Keratinocyte (primary cell): ENCODE data around the gene ARHGEF3. TPM values are rescaled to one million over a fixed set of nuclear protein-coding genes. Genes with fewer than 3 reads are reported as not detected.

Experiments used
- DNase-seq: peaks from one replicate; pipeline ENCODE4 v3.0.0-alpha.2; 2011; ENCODE audit warnings: low read depth, missing footprints, low spot score
- FAIRE-seq: peaks from 2 replicates; lab custom pipeline; 2011; peaks lifted over from hg19 to GRCh38; lab: Jason Lieb, UNC
- H2AFZ ChIP-seq: 2 replicates; pipeline ENCODE4 v1.6.0; 2012; ENCODE audit warnings: low read length, control low read depth, inconsistent platforms; ENCODE audit not compliant: control insufficient read depth
- H3K27ac ChIP-seq: 2 replicates; pipeline ENCODE4 v1.5.1; 2011; ENCODE audit warnings: low read length; ENCODE audit not compliant: control insufficient read depth, insufficient read depth
- H3K27me3 ChIP-seq: 3 replicates; pipeline ENCODE4 v1.6.0; 2011; ENCODE audit warnings: low read length; ENCODE audit not compliant: control insufficient read depth, insufficient read depth; ENCODE audit errors: extremely low read depth
- H3K36me3 ChIP-seq, 2 experiments: 2 replicates in 1 of 2; 3 replicates in 1 of 2; pipeline ENCODE4 v1.5.1; 2011; ENCODE audit warnings: low read length in 2 of 2, mild to moderate bottlenecking in 1 of 2; ENCODE audit not compliant: control insufficient read depth in 2 of 2, insufficient read depth in 2 of 2; ENCODE audit errors: extremely low read depth in 1 of 2
- H3K4me1 ChIP-seq: 3 replicates; pipeline ENCODE4 v1.5.1; 2011; ENCODE audit warnings: low read length; ENCODE audit not compliant: control insufficient read depth, insufficient read depth; ENCODE audit errors: extremely low read depth
- H3K4me2 ChIP-seq: 3 replicates; pipeline ENCODE4 v1.6.0; 2011; ENCODE audit warnings: low read depth, low read length; ENCODE audit not compliant: control insufficient read depth, insufficient read depth; ENCODE audit errors: extremely low read depth
- H3K4me3 ChIP-seq, 3 experiments: fragments of 200-600 bp in 1 of 3; sonication (generic) in 1 of 3; 2 replicates in 2 of 3; 3 replicates in 1 of 3; pipeline ENCODE4 v1.5.1; 2011 to 2016; ENCODE audit warnings: low read length in 3 of 3, mild to moderate bottlenecking in 3 of 3, control low read depth in 2 of 3, inconsistent platforms in 1 of 3, low read depth in 1 of 3, mixed read lengths in 1 of 3, mixed run types in 1 of 3, moderate library complexity in 1 of 3; ENCODE audit not compliant: control insufficient read depth in 2 of 3, insufficient read depth in 2 of 3; ENCODE audit errors: extremely low read depth in 1 of 3
- H3K79me2 ChIP-seq: 2 replicates; pipeline ENCODE4 v1.6.0; 2012; ENCODE audit warnings: low read length; ENCODE audit not compliant: control insufficient read depth, insufficient read depth
- H3K9ac ChIP-seq: 3 replicates; pipeline ENCODE4 v1.6.0; 2011; ENCODE audit warnings: low read length; ENCODE audit not compliant: control insufficient read depth, insufficient read depth; ENCODE audit errors: extremely low read depth
- H3K9me1 ChIP-seq: 3 replicates; pipeline ENCODE4 v1.6.0; 2011; ENCODE audit warnings: low read length; ENCODE audit not compliant: control insufficient read depth, insufficient read depth; ENCODE audit errors: extremely low read depth
- H3K9me3 ChIP-seq: 2 replicates; pipeline ENCODE4 v1.5.1; 2012; ENCODE audit warnings: low read depth, low read length; ENCODE audit not compliant: control insufficient read depth
- H4K20me1 ChIP-seq: 3 replicates; pipeline ENCODE4 v1.6.0; 2011; ENCODE audit warnings: low read length; ENCODE audit not compliant: control insufficient read depth, insufficient read depth; ENCODE audit errors: extremely low read depth
- CTCF ChIP-seq, 3 experiments: IDR thresholded peaks in 1 of 3; conservative IDR thresholded peaks in 1 of 3; optimal IDR thresholded peaks in 1 of 3; 2 replicates in 2 of 3; 3 replicates in 1 of 3; pipeline versions ENCODE3 to v1.5.1; 2011; ENCODE audit warnings: low read length in 3 of 3, mild to moderate bottlenecking in 3 of 3, moderate library complexity in 2 of 3, control low read depth in 1 of 3, inconsistent platforms in 1 of 3; ENCODE audit not compliant: insufficient read depth in 2 of 3; ENCODE audit errors: extremely low read depth in 1 of 3
- EZH2 ChIP-seq: IDR thresholded peaks from one replicate; pipeline ENCODE4 v1.6.1; 2012; ENCODE audit warnings: inconsistent platforms, mild to moderate bottlenecking, low read length, moderate library complexity
- dilution Hi-C: fragments of 300-500 bp; cut with MboI; formaldehyde crosslinking; loops from one replicate; pipeline ENCODE4 v1.7.0; 2020; ENCODE audit warnings: low sequenced_read_pairs; ENCODE audit not compliant: extremely low pct_ligation_motif_present
- polyA plus RNA-seq, 5 experiments: library from polyadenylated mRNA; depleted of rRNA in 3 of 5; stranded (reverse) in 3 of 5; stranded (forward) in 1 of 5; unstranded in 1 of 5; fragments of >200 nt; gene quantifications; 1 replicate in 1 of 5; 2 replicates in 3 of 5; 3 replicates in 1 of 5; pipeline versions ENCODE4 v1.2.1 to v1.2.3, GENCODE V29; 2011 to 2012; ENCODE audit warnings: missing spikeins in 2 of 5, low read depth in 1 of 5, low replicate concordance in 1 of 5

Gene ARHGEF3
- polyA plus RNA-seq, 1 donor (not counting 4 experiments of a cell fraction or from before 2014, with no cell fraction given), result 26.2 TPM

- H3K4me1 ChIP-seq, result peaks cover 9% of the 10 kb centered on the region
- H3K4me3 ChIP-seq, result no peak overlapping the region
- no peaks in the 10 kb centered on the region for H3K9me3 ChIP-seq
- H4K20me1 ChIP-seq, result no peaks in the 10 kb centered on the region
- FAIRE-seq, result peak; percentile 17
- H2AFZ ChIP-seq, result no peak overlapping the region
- no peak overlapping the region for H3K27ac ChIP-seq
- no peaks in the 10 kb centered on the region for H3K79me2 ChIP-seq
- H3K9me1 ChIP-seq, result no peaks in the 10 kb centered on the region
- no peak for DNase-seq
- no peak overlapping the region for H3K9ac ChIP-seq
- dilution Hi-C loops, result no loop called here
- H3K4me2 ChIP-seq, result no peak overlapping the region
- H3K36me3 ChIP-seq, result no peaks in the 10 kb centered on the region
- H3K27me3 ChIP-seq, result no peaks in the 10 kb centered on the region
- TF ChIP-seq EZH2 (no peak), CTCF (optimal IDR thresholded peaks at IDR 0.05 in 1 of 3, IDR thresholded peaks at IDR 0.05 in 1 of 3, conservative IDR thresholded peaks at IDR 0.05 in 1 of 3; ENCODE audit: extremely low read depth in 1 of 3, insufficient read depth in 2 of 3, low read length in 3 of 3) (no peak)
These were observed 25.3 kb upstream of the ARHGEF3 start for GRCh38 chr3:56826831-56827722.

- FAIRE-seq, result no peak
- dilution Hi-C loops, result no loop called here
- Histone ChIP-seq H3K79me2 (no peaks in the 10 kb centered on the region), H3K9me1 (no peaks in the 10 kb centered on the region), H3K4me2 (no peak overlapping the region), H2AFZ (no peak overlapping the region), H4K20me1 (no peaks in the 10 kb centered on the region), H3K27me3 (no peaks in the 10 kb centered on the region), H3K36me3 (no peaks in the 10 kb centered on the region), H3K9ac (no peak overlapping the region), H3K9me3 (no peaks in the 10 kb centered on the region), H3K4me1 (peaks cover 9% of the 10 kb centered on the region), H3K4me3 (no peak overlapping the region), H3K27ac (no peak overlapping the region)
- no peak for DNase-seq
- TF ChIP-seq EZH2, result no peak
These were observed 24.1 kb upstream of the ARHGEF3 start for GRCh38 chr3:56825567-56826438.
